K562 (cell line): ENCODE data around the gene SEZ6.

Experiments used
- SIN3A ChIP-seq, 2 experiments: fragments of 150-350 bp in 1 of 2; IDR thresholded peaks; 2 replicates each; pipeline ENCODE4 v1.6.1; 2011 to 2016; ENCODE audit warnings: borderline replicate concordance in 2 of 2, low read depth in 2 of 2, low read length in 2 of 2, mild to moderate bottlenecking in 2 of 2, moderate library complexity in 2 of 2; ENCODE audit not compliant: control insufficient read depth in 1 of 2
- ZC3H4 ChIP-seq: sonication (generic); formaldehyde crosslinking; IDR thresholded peaks from 2 replicates; pipeline ENCODE4 v1.9.0; 2021; ENCODE audit warnings: missing genetic modification reagents, borderline replicate concordance

GRCh38 chr17:28977659-28978355 lies 28.0 kb downstream of the SEZ6 start:
- TF ChIP-seq ZC3H4 (no peak), SIN3A (IDR thresholded peaks at IDR 0.05; ENCODE audit: borderline replicate concordance in 2 of 2, control insufficient read depth in 1 of 2, low read depth in 2 of 2, low read length in 2 of 2) (no peak)
